SU-DHL-6 (cell line): ENCODE data around the gene STIP1.

Experiments used
- H2AFZ ChIP-seq: fragments of 200-600 bp; sonication (generic); 2 replicates; pipeline ENCODE4 v1.6.1; 2014; ENCODE audit warnings: low read depth, mild to moderate bottlenecking, moderate library complexity, mixed read lengths, antibody characterized with exemption, low read length; ENCODE audit not compliant: severe bottlenecking
- H3F3A ChIP-seq: fragments of 200-600 bp; shearing (Covaris generic); 2 replicates; pipeline ENCODE4 v1.6.0; 2016; ENCODE audit warnings: antibody characterized with exemption, mild to moderate bottlenecking; ENCODE audit not compliant: insufficient read depth
- H3K27ac ChIP-seq: fragments of 200-600 bp; sonication (generic); 2 replicates; pipeline ENCODE4 v1.5.1; 2016; ENCODE audit warnings: low read depth, mild to moderate bottlenecking, low read length, moderate library complexity, mixed read lengths
- H3K27me3 ChIP-seq: fragments of 200-600 bp; sonication (generic), shearing (Covaris generic); 2 replicates; pipeline ENCODE4 v1.6.0; 2014; ENCODE audit warnings: mild to moderate bottlenecking, low read length
- H3K36me3 ChIP-seq: fragments of 200-600 bp; sonication (generic); 2 replicates; pipeline ENCODE4 v1.6.1; 2014; ENCODE audit warnings: mild to moderate bottlenecking, low read length, mixed read lengths
- H3K4me2 ChIP-seq: fragments of 300-600, 200-600 bp; shearing (Covaris generic), sonication (generic); 2 replicates; pipeline ENCODE4 v1.6.0; 2014; ENCODE audit warnings: low read length, low read depth, mild to moderate bottlenecking; ENCODE audit not compliant: poor library complexity, severe bottlenecking
- H3K4me3 ChIP-seq: fragments of 200-600 bp; sonication (generic); 2 replicates; pipeline ENCODE4 v1.5.1; 2014; ENCODE audit warnings: antibody characterized with exemption, low read length, mild to moderate bottlenecking, mixed read lengths; ENCODE audit not compliant: insufficient read depth, poor library complexity, severe bottlenecking
- H3K79me2 ChIP-seq: fragments of 200-600 bp; sonication (generic); 2 replicates; pipeline ENCODE4 v1.6.1; 2014; ENCODE audit warnings: mild to moderate bottlenecking, low read length, moderate library complexity; ENCODE audit not compliant: insufficient read depth
- H3K9ac ChIP-seq: fragments of 200-600 bp; sonication (generic); 2 replicates; pipeline ENCODE4 v1.7.0; 2014; ENCODE audit warnings: mild to moderate bottlenecking, low read length
- H3K9me2 ChIP-seq: fragments of 200-600 bp; sonication (generic); replicated peaks from 2 replicates; pipeline ENCODE4 v1.6.1; 2014; ENCODE audit warnings: low read length; ENCODE audit not compliant: insufficient read depth
- H3K9me3 ChIP-seq: fragments of 200-600 bp; sonication (generic); 2 replicates; pipeline ENCODE4 v1.6.1; 2014; ENCODE audit warnings: low read length, mixed read lengths; ENCODE audit not compliant: insufficient read depth
- H4K20me1 ChIP-seq: fragments of 200-600 bp; sonication (generic); 2 replicates; pipeline ENCODE4 v1.6.1; 2014; ENCODE audit warnings: low read depth, mild to moderate bottlenecking, antibody characterized with exemption, low read length, moderate library complexity, mixed read lengths
- CTCF ChIP-seq: fragments of 200-600 bp; sonication (generic); IDR thresholded peaks from one replicate; pipeline ENCODE4 v1.5.1; 2017; ENCODE audit warnings: antibody characterized with exemption, mild to moderate bottlenecking, low read length, moderate library complexity; ENCODE audit not compliant: insufficient read depth, poor library complexity, severe bottlenecking
- EZH2phosphoT487 ChIP-seq: fragments of 200-600 bp; sonication (generic), shearing (Covaris generic); conservative IDR thresholded peaks from 2 replicates; pipeline ENCODE4 v1.6.1; 2018; ENCODE audit warnings: mild to moderate bottlenecking, antibody characterized with exemption, low read length, moderate library complexity, mixed read lengths

STIP1 gene

DNA sequence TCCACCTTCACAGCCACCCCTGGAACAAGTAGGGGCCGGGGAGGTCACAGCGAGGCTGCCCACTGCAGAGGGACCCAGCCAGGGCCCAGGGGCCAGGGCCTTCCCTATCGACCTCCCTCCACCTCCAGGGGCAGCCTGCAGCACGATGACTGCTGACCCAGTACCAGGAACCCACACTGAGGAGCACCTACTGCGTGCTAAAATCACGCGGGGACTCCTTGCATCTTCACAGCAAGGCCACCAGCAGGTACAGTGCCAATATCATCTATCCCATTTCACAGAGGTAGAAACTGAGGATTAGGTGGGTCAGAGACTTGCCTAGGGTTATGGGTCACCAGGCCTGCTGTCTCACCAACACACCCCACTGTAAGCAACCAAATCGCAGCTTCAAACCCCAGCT lies 34.6 kb upstream of the STIP1 start:
- no peaks in the 10 kb centered on the region for H3K27me3 ChIP-seq
- no peak overlapping the region for H2AFZ ChIP-seq
- H3K9me3 ChIP-seq = no peaks in the 10 kb centered on the region
- H3K4me3 ChIP-seq = no peak overlapping the region
- no peaks in the 10 kb centered on the region for H3K36me3 ChIP-seq
- TF ChIP-seq CTCF = no peak
- no peak for TF ChIP-seq EZH2phosphoT487
- no peak overlapping the region for H3K9ac ChIP-seq
- no peaks in the 10 kb centered on the region for H3K9me2 ChIP-seq
- H3K27ac ChIP-seq = no peak overlapping the region
- H3K4me2 ChIP-seq = no peak overlapping the region
- H3K79me2 ChIP-seq = no peaks in the 10 kb centered on the region; the same call in 1 of the 2 replicates
- no peaks in the 10 kb centered on the region for H4K20me1 ChIP-seq
- H3F3A ChIP-seq = no peaks in the 10 kb centered on the region

GRCh38 chr11:64152841-64153691 lies 32.9 kb upstream of the STIP1 start:
- no peaks in the 10 kb centered on the region for H4K20me1 ChIP-seq
- peak overlapping the region; percentile 8 for H2AFZ ChIP-seq
- no peaks in the 10 kb centered on the region for H3K36me3 ChIP-seq
- H3K4me2 ChIP-seq = peak overlapping the region; percentile 11
- no peak overlapping the region for H3K9ac ChIP-seq
- TF ChIP-seq CTCF = peak; percentile 99
- TF ChIP-seq EZH2phosphoT487 = no peak
- H3K9me2 ChIP-seq = no peaks in the 10 kb centered on the region
- no peaks in the 10 kb centered on the region for H3K27me3 ChIP-seq
- H3F3A ChIP-seq = no peaks in the 10 kb centered on the region
- no peak overlapping the region for H3K4me3 ChIP-seq
- no peak overlapping the region for H3K27ac ChIP-seq
- H3K79me2 ChIP-seq = no peaks in the 10 kb centered on the region; the same call in 1 of the 2 replicates
- no peaks in the 10 kb centered on the region for H3K9me3 ChIP-seq

DNA sequence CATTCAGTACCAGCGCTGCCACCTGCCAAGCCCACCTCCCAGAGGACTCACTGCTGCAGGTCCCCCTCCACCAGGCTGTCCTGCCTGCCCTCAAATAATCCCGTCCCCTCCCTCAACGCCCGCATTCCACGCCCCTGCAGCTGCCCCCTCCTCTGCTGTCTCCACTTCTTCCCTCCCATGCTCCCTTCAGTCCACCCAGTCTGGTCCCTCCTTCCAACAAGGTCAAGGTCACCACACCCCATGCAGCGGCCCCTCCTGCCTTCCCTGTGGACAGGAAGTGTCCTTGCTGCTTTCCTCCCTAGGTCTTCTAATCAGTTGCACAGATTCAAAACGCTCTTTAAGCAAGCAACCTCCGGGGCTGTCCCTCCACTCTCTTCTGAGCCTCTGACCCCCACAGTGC lies 32.2 kb upstream of the STIP1 start:
- Histone ChIP-seq H3K27ac (no peak overlapping the region), H3F3A (no peaks in the 10 kb centered on the region), H2AFZ (no peak overlapping the region), H3K9ac (no peak overlapping the region), H3K36me3 (no peaks in the 10 kb centered on the region), H3K9me2 (no peaks in the 10 kb centered on the region), H3K9me3 (no peaks in the 10 kb centered on the region), H3K79me2 (no peaks in the 10 kb centered on the region), H3K4me2 (no peak overlapping the region), H3K4me3 (no peak overlapping the region), H4K20me1 (no peaks in the 10 kb centered on the region), H3K27me3 (no peaks in the 10 kb centered on the region)
- TF ChIP-seq CTCF (no peak), EZH2phosphoT487 (no peak)
